DND-41 (cell line): ENCODE measurements around the gene TUFM.
"Not testable (repeated sequence)": the region's sequence is repeated elsewhere in the genome, so short reads cannot be mapped to it uniquely, and the experiment has no call there.

Experiments used
- EZH2 ChIP-seq: IDR thresholded peaks from 3 replicates; pipeline ENCODE4 v1.6.1; 2012; ENCODE audit warnings: borderline replicate concordance, low read depth, mild to moderate bottlenecking, moderate library complexity, low read length, inconsistent platforms; ENCODE audit not compliant: severe bottlenecking
- TF ChIP-seq, protein P1 (sequence below): IDR thresholded peaks from 2 replicates; pipeline ENCODE4 v1.5.1; 2012; ENCODE audit warnings: borderline replicate concordance, low read length, moderate library complexity, mild to moderate bottlenecking; ENCODE audit not compliant: poor library complexity, severe bottlenecking; ENCODE audit errors: extremely low read depth

DNA sequence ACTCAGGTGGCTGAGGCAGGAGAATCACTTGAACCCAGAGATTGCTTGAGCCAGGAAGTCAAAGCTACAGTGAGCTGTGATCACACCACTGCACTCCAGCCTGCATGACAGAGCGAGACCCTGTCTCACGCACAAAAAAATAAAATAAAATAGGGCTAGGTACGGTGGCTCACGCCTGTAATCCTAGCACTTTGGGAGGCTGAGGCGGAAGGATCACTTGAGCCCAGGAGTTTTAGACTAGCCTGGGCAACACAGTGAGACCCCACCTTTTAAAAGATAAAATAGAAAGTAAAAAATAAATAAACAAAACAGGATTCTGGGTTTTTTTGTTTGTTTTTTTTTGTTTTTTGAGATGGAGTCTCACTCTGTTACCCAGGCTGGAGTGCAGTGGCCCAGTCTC, 44.2 kb upstream of the TUFM start:
- TF ChIP-seq EZH2, result not testable (repeated sequence)
- TF ChIP-seq, protein P1, sequence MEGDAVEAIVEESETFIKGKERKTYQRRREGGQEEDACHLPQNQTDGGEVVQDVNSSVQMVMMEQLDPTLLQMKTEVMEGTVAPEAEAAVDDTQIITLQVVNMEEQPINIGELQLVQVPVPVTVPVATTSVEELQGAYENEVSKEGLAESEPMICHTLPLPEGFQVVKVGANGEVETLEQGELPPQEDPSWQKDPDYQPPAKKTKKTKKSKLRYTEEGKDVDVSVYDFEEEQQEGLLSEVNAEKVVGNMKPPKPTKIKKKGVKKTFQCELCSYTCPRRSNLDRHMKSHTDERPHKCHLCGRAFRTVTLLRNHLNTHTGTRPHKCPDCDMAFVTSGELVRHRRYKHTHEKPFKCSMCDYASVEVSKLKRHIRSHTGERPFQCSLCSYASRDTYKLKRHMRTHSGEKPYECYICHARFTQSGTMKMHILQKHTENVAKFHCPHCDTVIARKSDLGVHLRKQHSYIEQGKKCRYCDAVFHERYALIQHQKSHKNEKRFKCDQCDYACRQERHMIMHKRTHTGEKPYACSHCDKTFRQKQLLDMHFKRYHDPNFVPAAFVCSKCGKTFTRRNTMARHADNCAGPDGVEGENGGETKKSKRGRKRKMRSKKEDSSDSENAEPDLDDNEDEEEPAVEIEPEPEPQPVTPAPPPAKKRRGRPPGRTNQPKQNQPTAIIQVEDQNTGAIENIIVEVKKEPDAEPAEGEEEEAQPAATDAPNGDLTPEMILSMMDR, result not testable (repeated sequence)
